Panc1 (cell line): ENCODE data around the gene PIK3R5. TPM values are rescaled to one million over a fixed set of nuclear protein-coding genes. Genes with fewer than 3 reads are reported as not detected.

Source experiments
- ATAC-seq: fragments of 200-7000 bp; cut with Tn5 transposase; 2 replicates; pipeline ENCODE4 v1.9.1; 2020; ENCODE audit warnings: mild to moderate bottlenecking, moderate library complexity
- BruUV-seq: library from RNA; stranded (reverse); fragments of 400-500 nt; replicated peaks from 2 replicates; lab custom pipeline; 2021; lab: Mats Ljungman, UMichigan
- CTCF ChIA-PET: fragments of 300-600 bp; sonication (Branson Sonifier 250); formaldehyde crosslinking; loops from one replicate; lab custom pipeline; 2022; ENCODE audit warnings: antibody characterized with exemption; lab: Charles Lee
- POLR2A ChIA-PET: fragments of 300-600 bp; sonication (Branson Sonifier 250); formaldehyde crosslinking; loops from one replicate; lab custom pipeline; 2022; ENCODE audit warnings: antibody characterized with exemption; lab: Charles Lee
- DNase-seq: peaks from one replicate; pipeline ENCODE4 v3.0.0-alpha.2; 2010; ENCODE audit warnings: low read depth, low spot score
- H3K27ac ChIP-seq: 2 replicates; pipeline ENCODE4 v1.5.1; 2011; ENCODE audit warnings: mild to moderate bottlenecking, low read length, inconsistent platforms
- H3K27me3 ChIP-seq: fragments of 200-500 bp; sonication (Bioruptor generic); 2 replicates; pipeline ENCODE4 v1.6.0; 2014; ENCODE audit warnings: low read length, inconsistent platforms; ENCODE audit not compliant: control insufficient read depth, insufficient read depth
- H3K36me3 ChIP-seq: fragments of 200-500 bp; sonication (Bioruptor generic); 2 replicates; pipeline ENCODE4 v1.5.1; 2014; ENCODE audit warnings: inconsistent platforms, mild to moderate bottlenecking, low read length, moderate library complexity; ENCODE audit not compliant: control insufficient read depth, insufficient read depth
- H3K4me1 ChIP-seq: 2 replicates; pipeline ENCODE4 v1.5.1; 2011; ENCODE audit warnings: inconsistent platforms, mild to moderate bottlenecking, low read length, moderate library complexity; ENCODE audit not compliant: control insufficient read depth, insufficient read depth
- H3K4me3 ChIP-seq, 2 experiments: 2 replicates each; pipeline ENCODE4 v1.5.1; 2011 to 2012; ENCODE audit warnings: low read depth in 2 of 2, low read length in 2 of 2, mild to moderate bottlenecking in 2 of 2, inconsistent platforms in 1 of 2, moderate library complexity in 1 of 2
- H3K9me3 ChIP-seq: fragments of 200-500 bp; sonication (Bioruptor generic); 2 replicates; pipeline ENCODE4 v1.5.1; 2014; ENCODE audit warnings: low read depth, mild to moderate bottlenecking, inconsistent platforms, low read length, moderate library complexity; ENCODE audit not compliant: control insufficient read depth, insufficient read depth
- CTCF ChIP-seq: fragments of 450-650 bp; IDR thresholded peaks from 2 replicates; pipeline ENCODE4 v1.5.1; 2017; ENCODE audit warnings: mild to moderate bottlenecking
- REST ChIP-seq, 2 experiments: IDR thresholded peaks; 2 replicates each; pipeline ENCODE4 v1.6.1; 2011 to 2012; ENCODE audit warnings: low read depth in 2 of 2, control low read depth in 1 of 2, low read length in 1 of 2, mild to moderate bottlenecking in 1 of 2, moderate library complexity in 1 of 2; ENCODE audit not compliant: insufficient read depth in 1 of 2
- SIN3A ChIP-seq: IDR thresholded peaks from 2 replicates; pipeline ENCODE4 v1.6.1; 2012; ENCODE audit warnings: low read depth, mild to moderate bottlenecking, low read length, moderate library complexity, borderline replicate concordance; ENCODE audit not compliant: insufficient read depth
- TCF7L2 ChIP-seq: IDR thresholded peaks from 2 replicates; pipeline ENCODE4 v1.6.1; 2011; ENCODE audit warnings: mild to moderate bottlenecking, low read depth, low read length, inconsistent platforms
- in situ Hi-C: cut with HindIII; loops from 2 replicates; pipeline ENCODE4 v1.10.0; 2016; ENCODE audit warnings: low sequenced_read_pairs, low pct_unique_long_range_greater_than_20kb
- intact Hi-C: fragments of 100-400 bp; cut with micrococcal nuclease; formaldehyde crosslinking; loops from one replicate; pipeline ENCODE4 v1.10.0; 2022; ENCODE audit not compliant: unreplicated experiment
- total RNA-seq: library from RNA; stranded (reverse); gene quantifications from one replicate; pipeline ENCODE4 v1.2.1, GENCODE V29; 2021; ENCODE audit not compliant: unreplicated experiment

PIK3R5 gene
- total RNA-seq, 1 experiment from 2014 or later, result 0.15 TPM

GRCh38 chr17:8896087-8896486 is 69.4 kb downstream of the PIK3R5 start:
- intact Hi-C loops, result no loop called here
- in situ Hi-C loops, result no loop called here
- TF ChIP-seq TCF7L2 (no peak), CTCF (no peak), REST (IDR thresholded peaks at IDR 0.05; ENCODE audit: insufficient read depth in 1 of 2, low read depth in 2 of 2, low read length in 1 of 2) (no peak)

GRCh38 chr17:8894673-8895578 is 70.6 kb downstream of the PIK3R5 start:
- no peaks in the 10 kb centered on the region for H3K4me1 ChIP-seq
- no peak for TF ChIP-seq TCF7L2
- no peak for TF ChIP-seq SIN3A
- TF ChIP-seq CTCF, result peak; percentile 84
- H3K36me3 ChIP-seq, result no peaks in the 10 kb centered on the region
- DNase-seq, result no peak
- POLR2A ChIA-PET, result no interaction called here
- CTCF ChIA-PET, result interaction anchor here (0.6 to 1.0 kb wide), 3 partner anchors 89 to 1044 kb away, joined by 3 to 5 read pairs (median 3); no protein-coding TSS in a partner anchor
- in situ Hi-C loops (no loop called here), intact Hi-C loops (no loop called here)
- no peak overlapping the region for H3K4me3 ChIP-seq
- no TSS peak for BruUV-seq
- H3K9me3 ChIP-seq, result no peaks in the 10 kb centered on the region
- H3K27me3 ChIP-seq, result peaks cover 2% of the 10 kb centered on the region; the same call in 1 of the 2 replicates
- ATAC-seq, result peak; percentile 93
- H3K27ac ChIP-seq, result no peak overlapping the region

More at GRCh38 chr17:8896087-8896486, 69.4 kb downstream of the PIK3R5 start:
- Histone ChIP-seq H3K9me3 (no peaks in the 10 kb centered on the region), H3K36me3 (no peaks in the 10 kb centered on the region), H3K4me1 (no peaks in the 10 kb centered on the region), H3K4me3 (no peak overlapping the region), H3K27me3 (peaks cover 2% of the 10 kb centered on the region; the same call in 1 of the 2 replicates), H3K27ac (no peak overlapping the region)
- no peak for DNase-seq
- BruUV-seq, result no TSS peak
- POLR2A ChIA-PET, result no interaction called here
- no peak for ATAC-seq
- CTCF ChIA-PET, result interaction anchor here (0.7 kb wide), 1 partner anchor 70 kb away, joined by 3 read pairs; no protein-coding TSS in a partner anchor
